ENCODE measurements around the gene KCNJ8.
"Not testable (repeated sequence)": the region's sequence is repeated elsewhere in the genome, so short reads cannot be mapped to it uniquely, and the experiment has no call there.

The KCNJ8 gene

GRCh38 chr12:21786041-21786531 is 11.6 kb upstream of the KCNJ8 start:
- DNase-seq (ENCODE audit: low spot score), result no peak

- not testable (repeated sequence) for DNase-seq (ENCODE audit: low spot score)
Observed at GRCh38 chr12:21782723-21783122, 8.2 kb upstream of the KCNJ8 start.

GRCh38 chr12:21780786-21781185 is 6.3 kb upstream of the KCNJ8 start:
- no peak for DNase-seq (ENCODE audit: low spot score)

GRCh38 chr12:21776175-21776574 is 1.7 kb upstream of the KCNJ8 start:
- no peak for DNase-seq (ENCODE audit: low spot score)

- no peak for DNase-seq (ENCODE audit: low spot score)
Observed at GRCh38 chr12:21775133-21775820, 771 bp upstream of the KCNJ8 start.

GRCh38 chr12:21773806-21774205 is 700 bp downstream of the KCNJ8 start:
- no peak for DNase-seq (ENCODE audit: low spot score)

DNA sequence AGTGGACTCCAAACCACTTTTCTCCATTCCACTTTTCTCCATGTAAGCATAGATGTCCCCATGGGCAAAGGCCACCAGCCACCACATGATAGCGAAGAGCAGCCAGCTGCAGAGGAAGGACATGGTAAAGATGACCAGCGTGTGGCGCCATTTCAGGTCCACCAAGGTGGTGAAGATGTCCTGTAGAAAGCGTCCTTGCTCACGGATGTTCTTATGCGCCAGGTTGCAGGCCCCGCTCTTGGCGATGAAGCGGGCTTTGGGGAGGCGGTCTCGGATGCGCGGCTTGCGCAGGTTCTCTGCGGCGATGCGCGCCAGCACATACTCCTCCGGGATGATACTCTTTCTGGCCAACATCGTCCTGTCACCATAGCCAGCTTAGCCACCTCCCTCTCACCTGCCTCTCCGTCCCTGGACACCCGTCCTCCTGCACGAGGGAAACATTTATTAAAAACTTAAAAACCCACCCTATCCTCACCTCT is 1.2 kb downstream of the KCNJ8 start:
- DNase-seq (ENCODE audit: low spot score), result peak; percentile 3

GRCh38 chr12:21771311-21771710 is 3.2 kb downstream of the KCNJ8 start:
- no peak for DNase-seq (ENCODE audit: low spot score)

- no peak for DNase-seq (ENCODE audit: low spot score)
Observed at GRCh38 chr12:21769307-21769706, 5.2 kb downstream of the KCNJ8 start.

- no peak for DNase-seq (ENCODE audit: low spot score)
Observed at GRCh38 chr12:21766403-21766802, 8.1 kb downstream of the KCNJ8 start.

DNA sequence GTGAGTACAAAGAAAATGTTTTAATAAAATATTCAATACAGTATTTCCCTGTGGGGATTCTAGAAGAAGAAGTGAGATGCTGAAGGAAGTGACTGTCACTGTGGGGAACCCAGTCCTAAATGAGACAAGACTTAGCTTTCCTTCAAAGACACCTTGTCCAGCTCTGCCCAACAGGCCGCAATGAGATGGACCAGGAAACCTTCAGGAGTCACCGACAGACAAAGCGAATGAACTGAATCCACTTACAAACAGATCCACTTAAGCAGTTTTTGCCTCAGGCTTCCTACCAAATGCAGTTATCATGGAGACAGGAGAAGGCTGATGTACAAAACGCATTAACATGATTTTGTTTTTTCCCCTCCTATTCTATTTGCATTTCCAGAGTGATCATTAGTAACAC is 9.6 kb downstream of the KCNJ8 start:
- DNase-seq (ENCODE audit: low spot score), result no peak

DNA sequence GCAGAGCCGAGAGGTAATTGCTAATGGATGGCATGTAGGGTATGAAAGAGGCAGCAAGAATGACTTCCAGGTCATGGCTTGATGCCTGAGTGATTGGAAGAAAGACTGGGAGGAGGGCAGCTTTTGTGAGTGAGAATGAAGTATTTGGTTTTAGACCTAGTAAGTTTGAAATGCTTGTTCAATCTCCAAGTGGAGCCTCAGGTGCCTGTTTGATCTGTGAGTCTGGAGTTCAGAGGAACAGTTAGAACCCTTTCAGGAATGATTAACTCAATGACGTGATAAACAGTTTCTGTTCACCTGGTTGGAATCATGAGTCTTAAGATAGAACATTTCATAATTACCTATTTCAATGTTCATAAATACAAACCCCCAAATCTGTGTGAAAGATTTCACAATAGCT is 10.4 kb downstream of the KCNJ8 start:
- DNase-seq (ENCODE audit: low spot score), result no peak

- no peak for DNase-seq (ENCODE audit: low spot score)
Observed at GRCh38 chr12:21763531-21763930, 11.0 kb downstream of the KCNJ8 start.

DNA sequence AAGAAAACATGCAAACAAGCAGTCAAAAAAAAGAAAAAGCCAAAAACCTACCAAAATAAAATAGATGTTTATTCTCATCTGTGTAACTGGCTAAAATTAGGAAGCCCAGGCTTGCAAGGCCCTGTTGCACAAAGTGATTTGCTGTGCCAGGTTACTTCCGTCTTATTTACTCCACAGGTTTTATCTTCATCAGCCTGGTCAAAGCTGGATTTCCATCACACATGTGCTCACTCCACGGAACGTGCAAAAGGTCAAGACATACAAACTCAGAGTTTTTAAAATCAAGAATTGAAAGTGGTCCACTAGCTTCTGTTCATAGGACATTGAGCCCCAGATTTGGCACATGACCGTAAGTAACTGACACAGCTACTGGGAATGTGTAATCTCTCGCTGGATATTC is 14.8 kb downstream of the KCNJ8 start:
- DNase-seq (ENCODE audit: low spot score), result no peak

GRCh38 chr12:21757735-21758134 is 16.8 kb downstream of the KCNJ8 start:
- DNase-seq (ENCODE audit: low spot score), result no peak

DNA sequence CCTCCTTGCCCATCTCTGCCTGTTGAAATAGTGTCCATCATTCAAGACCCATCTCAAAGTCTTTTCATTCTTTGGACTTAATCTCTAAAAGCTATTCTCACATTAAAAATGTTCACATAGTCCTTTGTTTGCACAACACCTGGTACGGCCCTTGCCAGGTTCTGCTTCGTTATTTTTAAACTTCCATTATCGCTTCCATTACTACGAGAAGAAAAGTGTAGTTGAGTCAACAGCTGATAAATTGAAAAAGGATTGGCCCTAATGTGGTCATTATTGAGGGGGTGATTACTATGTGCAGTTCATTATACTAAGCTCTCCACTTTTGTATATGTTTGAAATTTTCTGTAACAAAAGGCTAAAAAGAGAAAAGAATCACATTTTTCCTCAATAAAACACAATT is 17.8 kb downstream of the KCNJ8 start:
- DNase-seq (ENCODE audit: low spot score), result no peak

DNA sequence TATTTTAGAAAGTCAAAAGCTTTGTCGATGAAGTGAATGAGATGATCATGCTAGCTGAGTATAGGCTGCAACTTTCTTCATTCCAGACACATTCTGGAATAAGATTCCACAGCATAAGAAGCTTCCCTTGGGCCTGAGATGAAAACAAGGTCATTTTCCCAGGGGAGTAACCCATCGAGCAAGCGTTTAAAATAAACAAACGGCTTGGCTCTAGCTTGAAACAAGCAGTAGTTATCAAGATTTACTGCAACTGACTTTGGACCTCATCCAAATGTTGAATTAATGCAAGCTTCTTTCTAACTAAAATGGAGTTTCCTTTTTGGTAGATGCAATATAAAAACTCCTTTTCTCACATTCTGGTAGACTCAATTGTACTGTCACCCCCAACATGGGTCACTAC is 23.0 kb downstream of the KCNJ8 start:
- no peak for DNase-seq (ENCODE audit: low spot score)

GRCh38 chr12:21745258-21745657 is 29.2 kb downstream of the KCNJ8 start:
- no peak for DNase-seq (ENCODE audit: low spot score)

- no peak for DNase-seq (ENCODE audit: low spot score)
Observed at GRCh38 chr12:21731144-21731543, 43.4 kb downstream of the KCNJ8 start.

DNA sequence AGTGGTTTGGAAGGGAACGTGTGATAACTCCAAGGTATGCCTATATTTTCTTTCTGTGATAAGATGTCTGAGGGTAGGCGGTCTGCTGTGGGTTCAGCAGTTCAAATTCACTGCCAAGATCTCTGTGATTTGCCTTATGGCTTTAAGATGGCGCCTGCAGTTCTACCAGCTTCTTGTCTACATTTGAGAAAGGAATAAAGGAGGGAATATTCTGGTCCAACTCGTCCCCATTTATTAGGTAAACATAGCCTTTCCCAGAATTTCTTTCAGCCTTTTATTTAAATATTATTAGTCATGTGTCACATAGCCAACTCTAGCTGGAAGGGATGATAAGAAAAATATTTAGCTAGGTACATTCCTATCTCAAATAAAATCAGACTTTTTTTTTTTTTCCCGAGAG is 48.8 kb downstream of the KCNJ8 start:
- no peak for DNase-seq (ENCODE audit: low spot score)

DNA sequence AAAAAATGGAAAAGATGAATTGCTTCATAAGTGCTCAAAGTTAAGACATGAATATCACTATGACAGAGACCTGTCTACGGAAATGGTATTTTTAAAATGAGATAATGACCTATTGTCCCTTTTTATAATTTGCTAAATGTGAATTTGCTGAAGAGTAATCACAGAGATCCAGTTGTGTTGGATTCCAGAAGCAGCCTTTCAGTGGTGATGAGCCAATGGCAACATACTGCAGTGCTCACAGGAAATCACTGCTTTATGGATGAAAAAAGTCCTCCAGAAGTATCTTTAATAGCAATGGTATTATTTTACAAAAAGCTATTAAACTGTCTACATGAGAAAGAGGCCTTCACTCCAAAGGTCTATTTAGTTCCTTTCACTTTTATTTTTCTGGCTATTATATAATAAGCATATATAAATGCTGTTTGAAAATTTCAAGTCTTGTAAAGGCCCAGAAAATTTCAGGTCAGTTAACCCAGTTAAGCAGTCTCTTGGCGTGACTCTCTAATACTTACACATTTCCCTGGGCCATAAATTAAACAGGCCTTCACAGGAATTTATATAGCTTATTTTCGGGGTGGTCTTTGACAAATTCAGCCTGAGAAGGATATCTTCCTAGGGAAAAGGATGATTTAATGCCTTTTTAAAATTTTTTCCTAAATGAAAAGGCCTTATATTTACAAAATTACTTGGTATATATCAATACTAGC is 55.4 kb downstream of the KCNJ8 start:
- DNase-seq (ENCODE audit: low spot score), result no peak

DNA sequence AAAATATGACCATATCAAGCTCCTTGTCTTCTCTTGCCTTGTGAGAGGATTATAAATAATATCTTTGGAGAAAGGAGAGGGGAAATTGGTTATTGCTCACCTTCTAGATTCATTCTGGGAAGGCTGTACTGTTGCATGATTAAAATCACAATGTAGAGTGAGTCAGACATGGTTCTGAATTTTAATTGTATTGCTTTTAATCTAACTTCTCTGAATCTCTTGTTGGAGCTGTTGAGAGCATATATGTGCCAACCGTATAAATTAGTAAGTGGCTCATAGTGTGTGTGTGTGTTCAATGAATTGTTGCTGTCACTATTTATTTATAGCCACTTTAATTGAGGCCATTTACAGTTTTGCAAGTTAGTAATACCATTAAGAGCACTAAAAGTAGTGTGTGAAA is 56.1 kb downstream of the KCNJ8 start:
- no peak for DNase-seq (ENCODE audit: low spot score)

DNA sequence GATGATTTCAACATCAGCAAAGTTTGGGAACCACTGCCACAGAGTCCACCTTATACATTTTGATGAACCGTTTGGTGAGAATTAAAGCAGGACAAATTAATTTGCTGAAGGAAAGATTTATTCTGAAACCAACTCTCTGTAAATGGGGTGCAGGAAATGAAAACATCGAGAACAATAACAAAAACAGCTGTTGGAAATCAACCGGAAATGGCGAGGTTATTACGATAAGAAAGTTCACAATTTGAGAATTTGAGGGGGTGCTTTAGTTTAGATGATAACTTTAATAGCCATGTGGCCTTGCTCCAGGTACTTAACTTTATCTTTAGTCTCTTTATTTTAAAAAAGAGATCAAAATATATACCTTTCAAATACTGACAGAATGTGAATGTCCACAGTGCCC is 56.7 kb downstream of the KCNJ8 start:
- DNase-seq (ENCODE audit: low spot score), result no peak

- DNase-seq (ENCODE audit: low spot score), result no peak
Observed at GRCh38 chr12:21715386-21715785, 59.1 kb downstream of the KCNJ8 start.
